ENCODE results near the gene CYP2A6. TPM values are rescaled to one million over a fixed set of nuclear protein-coding genes. Genes with fewer than 3 reads are reported as not detected.

Gene CYP2A6
- total RNA-seq, 1 experiment from 2014 or later, result 0.28 TPM

GRCh38 chr19:40815223-40815622, 35.0 kb downstream of the CYP2A6 start:
- H3K27me3 Mint-ChIP-seq (ENCODE audit: low read depth), result peaks cover 62% of the 10 kb centered on the region
- Histone ChIP-seq H2AK5ac (ENCODE audit: insufficient read length, low read length) (no peak overlapping the region), H3K79me2 (ENCODE audit: insufficient read depth, low read length) (no peaks in the 10 kb centered on the region), H3K4me2 (ENCODE audit: insufficient read depth, insufficient read length, low read length) (no peak overlapping the region), H2AFZ (ENCODE audit: low read length) (no peak overlapping the region), H3K4ac (ENCODE audit: low read depth, low read length) (no peak overlapping the region), H2BK5ac (ENCODE audit: insufficient read length, low read length) (no peak overlapping the region), H3K9ac (ENCODE audit: extremely low read depth, insufficient read length, low read length) (no peak overlapping the region), H4K8ac (replicated peaks; ENCODE audit: insufficient read length, low read depth, low read length) (no peak overlapping the region), H3K4me1 (ENCODE audit: insufficient read depth, low read length) (no peaks in the 10 kb centered on the region), H4K91ac (ENCODE audit: insufficient read length, low read depth, low read length) (no peak overlapping the region), H3K56ac (ENCODE audit: insufficient read length, low read depth, low read length) (no peak overlapping the region), H2BK12ac (ENCODE audit: insufficient read length, low read depth, low read length) (no peak overlapping the region), H3K18ac (ENCODE audit: insufficient read length, low read depth, low read length) (no peak overlapping the region), H2BK15ac (ENCODE audit: low read depth, low read length) (no peak overlapping the region), H2BK20ac (ENCODE audit: low read depth, low read length, poor library complexity, severe bottlenecking) (no peak overlapping the region), H3K27ac (ENCODE audit: insufficient read length, low read depth, low read length) (no peak overlapping the region), H3K23ac (ENCODE audit: insufficient read length, low read depth, low read length) (no peak overlapping the region), H3K9me3 (ENCODE audit: control insufficient read depth, low read depth, low read length) (no peaks in the 10 kb centered on the region), H4K5ac (ENCODE audit: insufficient read length, low read depth, low read length) (no peak overlapping the region), H3K14ac (ENCODE audit: insufficient read depth, low read length) (no peak overlapping the region), H3T11ph (ENCODE audit: low read length) (no peak overlapping the region), H4K20me1 (ENCODE audit: control insufficient read depth, insufficient read depth, insufficient read length) (no peaks in the 10 kb centered on the region), H3K79me1 (ENCODE audit: insufficient read depth, low read depth, low read length, poor library complexity, severe bottlenecking) (no peaks in the 10 kb centered on the region), H2BK120ac (ENCODE audit: low read depth, low read length, poor library complexity, severe bottlenecking) (no peak overlapping the region), H3K27me3 (ENCODE audit: insufficient read depth, low read length) (0 out of 2 replicates have a peak, but pooled peaks cover 2% of the 10 kb centered on the region), H3K23me2 (ENCODE audit: insufficient read length, low read depth, low read length, poor library complexity, severe bottlenecking) (peaks cover 15% of the 10 kb centered on the region)
- H3K36me3 Mint-ChIP-seq (ENCODE audit: insufficient read depth in 1 of 3, low read depth in 3 of 3), result no peaks in the 10 kb centered on the region
- DNase-seq, result no peak
- no CpG with 5 or more reads among the region's 4 CpGs for WGBS (ENCODE audit: extremely low coverage, insufficient read length, low lambda C conversion rate)
- no peak overlapping the region for H3K4me3 Mint-ChIP-seq
- TF ChIP-seq CTCF (conservative IDR thresholded peaks at IDR 0.05), result no peak
- H3K4me1 Mint-ChIP-seq, result peaks cover 27 to 34% of the 10 kb centered on the region in 2 experiments
- no peaks in the 10 kb centered on the region; a peak in 1 of 5 replicates for H3K9me3 Mint-ChIP-seq
- no peak overlapping the region; a peak in 1 of 7 replicates for H3K27ac Mint-ChIP-seq
